GM12875 (cell line): ENCODE data around the gene SSBP1.
"Not testable (repeated sequence)": the region's sequence is repeated elsewhere in the genome, so short reads cannot be mapped to it uniquely, and the experiment has no call there.

ENCODE experiments used
- H3K4me3 ChIP-seq: one replicate; pipeline ENCODE4 v1.5.1; 2011; ENCODE audit warnings: low read depth, low read length, control low read depth
- TF ChIP-seq, protein P1 (sequence below): IDR thresholded peaks from 2 replicates; pipeline ENCODE4 v1.5.1; 2011; ENCODE audit warnings: low read depth, mild to moderate bottlenecking, control low read depth, inconsistent platforms, low read length, moderate library complexity, borderline replicate concordance; ENCODE audit not compliant: insufficient read depth

SSBP1 gene

DNA sequence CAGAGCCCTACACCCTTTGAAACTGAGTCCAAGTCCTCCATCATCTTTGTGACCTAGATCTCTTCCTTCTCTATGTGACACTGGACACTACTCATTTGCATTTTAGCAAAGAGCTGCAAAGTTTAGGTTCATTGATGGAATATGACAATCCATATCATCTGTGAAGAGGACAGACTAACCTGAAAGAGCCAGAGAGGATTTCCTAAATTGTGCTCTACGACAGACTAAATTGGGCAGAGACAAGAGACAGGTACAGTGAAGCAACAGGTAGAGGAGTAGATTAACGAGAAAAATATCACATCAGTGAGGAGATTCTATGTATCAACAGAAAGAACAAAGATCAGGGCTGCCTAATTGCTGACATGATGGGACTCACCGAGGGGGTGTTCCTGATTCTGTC, 25.6 kb downstream of the SSBP1 start, which contains the start of gene TAS2R3:
Gene TAS2R3, plus strand, starts transcription at position 301 of the 400 bp plus-strand sequence. Its CDS starts 62 bp downstream, at position 363.
- H3K4me3 ChIP-seq = no peak within 1 kb of the TSS
- TF ChIP-seq, protein P1, sequence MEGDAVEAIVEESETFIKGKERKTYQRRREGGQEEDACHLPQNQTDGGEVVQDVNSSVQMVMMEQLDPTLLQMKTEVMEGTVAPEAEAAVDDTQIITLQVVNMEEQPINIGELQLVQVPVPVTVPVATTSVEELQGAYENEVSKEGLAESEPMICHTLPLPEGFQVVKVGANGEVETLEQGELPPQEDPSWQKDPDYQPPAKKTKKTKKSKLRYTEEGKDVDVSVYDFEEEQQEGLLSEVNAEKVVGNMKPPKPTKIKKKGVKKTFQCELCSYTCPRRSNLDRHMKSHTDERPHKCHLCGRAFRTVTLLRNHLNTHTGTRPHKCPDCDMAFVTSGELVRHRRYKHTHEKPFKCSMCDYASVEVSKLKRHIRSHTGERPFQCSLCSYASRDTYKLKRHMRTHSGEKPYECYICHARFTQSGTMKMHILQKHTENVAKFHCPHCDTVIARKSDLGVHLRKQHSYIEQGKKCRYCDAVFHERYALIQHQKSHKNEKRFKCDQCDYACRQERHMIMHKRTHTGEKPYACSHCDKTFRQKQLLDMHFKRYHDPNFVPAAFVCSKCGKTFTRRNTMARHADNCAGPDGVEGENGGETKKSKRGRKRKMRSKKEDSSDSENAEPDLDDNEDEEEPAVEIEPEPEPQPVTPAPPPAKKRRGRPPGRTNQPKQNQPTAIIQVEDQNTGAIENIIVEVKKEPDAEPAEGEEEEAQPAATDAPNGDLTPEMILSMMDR = no peak

DNA sequence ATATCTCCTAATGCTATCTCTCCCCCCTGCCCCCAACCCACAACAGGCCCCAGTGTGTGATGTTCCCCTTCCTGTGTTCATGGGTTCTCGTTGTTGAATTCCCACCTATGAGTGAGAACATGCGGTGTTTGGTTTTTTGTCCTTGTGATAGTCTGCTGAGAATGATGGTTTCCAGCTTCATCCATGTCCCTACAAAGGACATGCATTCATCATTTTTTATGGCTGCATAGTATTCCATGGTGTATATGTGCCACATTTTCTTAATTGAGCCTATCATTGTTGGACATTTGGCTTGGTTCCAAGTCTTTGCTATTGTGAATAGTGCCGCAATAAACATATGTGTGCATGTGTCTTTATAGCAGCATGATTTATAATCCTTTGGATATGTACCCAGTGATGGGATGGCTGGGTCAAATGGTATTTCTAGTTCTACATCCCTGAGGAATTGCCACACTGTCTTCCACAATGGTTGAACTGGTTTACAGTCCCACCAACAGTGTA, 32.0 kb downstream of the SSBP1 start:
- H3K4me3 ChIP-seq = not testable (repeated sequence)

DNA sequence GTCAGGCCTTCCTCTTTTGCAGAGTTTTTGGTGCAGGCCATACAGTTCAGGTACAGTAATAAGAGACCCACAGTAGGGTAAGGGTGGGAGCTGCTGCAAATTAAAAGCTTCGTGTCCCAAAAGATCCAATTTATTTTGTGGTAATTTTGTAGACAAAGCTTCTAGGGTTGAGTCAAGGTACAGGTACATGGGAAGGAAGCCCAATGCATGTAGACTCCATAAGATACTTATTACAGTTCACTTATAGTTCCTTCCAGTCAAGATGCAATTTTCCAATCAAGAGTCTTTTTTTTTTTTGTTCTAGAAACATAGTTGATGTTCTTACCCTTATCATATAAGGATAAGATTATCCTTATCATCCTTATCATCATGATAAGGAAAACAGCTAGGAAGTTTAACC, 38.2 kb downstream of the SSBP1 start, which contains the start of gene TAS2R4:
Gene TAS2R4, plus strand, starts transcription at position 301 of the 400 bp plus-strand sequence. CDS start 1,815 bp downstream, outside the sequence.
- no peak within 1 kb of the TSS for H3K4me3 ChIP-seq
- TF ChIP-seq, protein P1 = no peak

DNA sequence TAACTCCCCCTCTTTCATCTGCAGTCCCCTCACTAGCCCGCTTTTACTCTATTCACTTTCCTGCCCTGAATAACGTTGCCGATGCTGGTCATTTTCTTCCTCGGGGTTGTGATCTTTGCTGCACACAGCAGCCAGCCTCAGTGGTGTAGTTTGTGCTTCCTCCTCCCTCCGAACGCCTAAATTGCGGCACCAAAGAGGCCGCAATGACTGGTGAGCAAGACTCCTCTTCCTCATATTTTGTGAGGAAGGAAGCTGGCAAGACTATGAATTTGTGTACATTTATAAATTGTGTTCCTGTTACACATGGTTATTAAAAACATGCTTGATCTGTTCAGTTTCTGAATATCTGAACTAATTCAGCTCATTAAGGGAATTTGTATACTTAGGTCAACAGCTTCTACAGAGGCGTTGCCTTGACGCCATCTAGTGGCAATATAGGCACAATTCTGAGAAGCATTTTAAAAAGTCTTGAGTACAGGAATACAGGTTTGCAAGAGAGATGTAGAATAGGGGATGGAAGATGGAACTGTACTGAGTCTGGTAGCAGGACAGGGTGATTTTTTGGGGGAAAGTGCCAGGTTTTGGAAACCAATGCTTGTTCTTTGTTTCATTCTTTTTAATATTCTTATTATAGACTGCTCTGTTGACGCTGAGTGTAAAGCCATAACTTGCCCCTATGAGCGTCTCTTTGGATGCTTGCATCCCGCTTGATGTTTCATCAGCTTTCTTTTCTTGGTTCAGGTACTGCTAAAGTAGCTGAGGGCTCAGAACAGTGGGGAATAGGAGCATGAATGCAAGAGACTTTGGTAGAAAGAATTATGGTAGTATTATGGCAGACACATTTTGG, 47.8 kb downstream of the SSBP1 start:
- H3K4me3 ChIP-seq = no peak overlapping the region
- TF ChIP-seq, protein P1 = peak; percentile 58; the same call in 1 of the 2 replicates

DNA sequence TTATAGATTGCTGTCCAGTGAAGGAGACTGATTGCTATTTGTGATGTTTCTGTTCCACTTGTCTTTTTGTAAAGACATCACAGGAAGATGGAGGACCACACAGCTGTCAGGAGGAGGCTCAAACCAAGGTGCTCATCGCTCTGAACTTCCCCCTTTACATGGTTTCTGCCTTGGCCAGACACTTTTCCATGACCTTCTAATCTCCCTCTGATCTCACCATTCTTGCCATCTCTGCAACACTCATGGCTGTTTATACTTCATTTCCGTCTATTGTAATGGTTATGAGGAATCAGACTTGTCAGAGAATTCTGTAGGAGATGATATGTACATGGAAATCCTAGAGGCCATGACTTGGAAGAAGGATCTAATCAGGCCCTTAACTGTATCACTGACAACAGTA, 50.1 kb downstream of the SSBP1 start:
- TF ChIP-seq, protein P1 = no peak

DNA sequence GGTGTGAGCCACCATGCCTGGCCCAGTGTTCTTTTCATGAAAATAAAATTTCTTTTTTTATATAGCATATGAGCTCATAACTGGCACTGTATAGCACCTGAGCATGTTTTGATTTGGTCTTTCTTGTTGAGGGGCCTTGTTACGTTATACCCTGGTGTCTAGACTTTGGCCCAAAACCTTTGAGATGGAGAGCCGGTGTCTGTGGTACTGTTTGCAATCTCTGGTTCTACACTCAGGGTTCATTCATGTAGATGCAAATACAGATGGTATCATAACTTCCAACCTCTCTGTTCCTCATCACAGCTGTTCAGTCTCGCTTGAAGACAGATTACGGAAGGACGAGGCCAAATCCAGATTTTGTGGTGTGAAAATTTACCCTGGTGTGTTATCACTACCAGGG, 51.8 kb downstream of the SSBP1 start, which contains the start of gene TAS2R5:
Gene TAS2R5, plus strand, starts transcription at position 301 of the 400 bp plus-strand sequence. CDS start 145 bp downstream, outside the sequence.
- no peak within 1 kb of the TSS for H3K4me3 ChIP-seq
- TF ChIP-seq, protein P1 = no peak

More for the DNA sequence above, 50.1 kb downstream of the SSBP1 start:
- no peak overlapping the region for H3K4me3 ChIP-seq

DNA sequence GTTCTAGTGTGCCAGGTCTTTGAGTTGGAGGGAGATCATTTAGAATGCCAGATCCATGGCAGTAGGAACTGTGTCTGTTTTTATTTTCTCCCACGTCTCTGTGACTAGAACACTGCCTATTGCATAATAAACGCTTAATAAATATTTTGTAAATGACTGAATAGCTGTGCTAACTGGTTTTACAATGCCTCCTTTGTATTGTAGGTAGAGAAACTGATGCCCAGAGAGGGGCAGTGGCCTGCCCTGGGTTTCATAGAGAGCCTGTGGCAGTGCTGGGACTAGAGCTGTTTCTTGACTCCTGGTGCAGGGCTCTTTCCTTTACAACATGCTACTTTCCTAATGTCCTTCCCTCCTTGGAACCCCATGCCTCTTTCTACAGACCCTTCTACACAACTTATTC, 54.4 kb downstream of the SSBP1 start:
- TF ChIP-seq, protein P1 = no peak
- H3K4me3 ChIP-seq = no peak overlapping the region
